GM18498 (cell line): Measurements from ENCODE around the gene EXT2.
A peak's percentile ranks its signal among the peaks of the same experiment; 100 is the strongest.

Source experiments
- ATAC-seq: cut with Tn5 transposase; IDR thresholded peaks from one replicate; pipeline ENCODE4 v1.9.1; 2021; ENCODE audit warnings: mild to moderate bottlenecking, moderate library complexity; ENCODE audit not compliant: unreplicated experiment

EXT2 gene

DNA sequence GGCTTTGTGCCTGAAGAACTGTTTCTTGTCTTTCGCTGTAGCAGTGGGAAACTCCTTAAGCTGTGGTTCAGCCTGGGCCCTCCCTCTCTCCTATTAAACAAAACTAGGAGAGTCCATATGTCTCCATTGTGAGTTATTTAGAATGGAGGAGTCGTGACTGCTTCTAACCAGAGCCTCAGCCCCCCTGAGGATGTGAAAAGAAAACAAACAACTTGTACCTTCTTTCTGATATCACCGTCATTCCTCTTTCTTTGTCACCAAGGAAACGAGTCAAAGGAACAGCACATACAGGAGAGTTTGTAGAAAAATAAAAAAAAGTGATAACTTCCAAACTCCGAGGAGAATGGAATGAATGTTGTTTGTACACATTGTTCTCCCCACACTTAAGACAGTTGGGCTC lies 11.6 kb upstream of the EXT2 start:
- ATAC-seq, result no peak

DNA sequence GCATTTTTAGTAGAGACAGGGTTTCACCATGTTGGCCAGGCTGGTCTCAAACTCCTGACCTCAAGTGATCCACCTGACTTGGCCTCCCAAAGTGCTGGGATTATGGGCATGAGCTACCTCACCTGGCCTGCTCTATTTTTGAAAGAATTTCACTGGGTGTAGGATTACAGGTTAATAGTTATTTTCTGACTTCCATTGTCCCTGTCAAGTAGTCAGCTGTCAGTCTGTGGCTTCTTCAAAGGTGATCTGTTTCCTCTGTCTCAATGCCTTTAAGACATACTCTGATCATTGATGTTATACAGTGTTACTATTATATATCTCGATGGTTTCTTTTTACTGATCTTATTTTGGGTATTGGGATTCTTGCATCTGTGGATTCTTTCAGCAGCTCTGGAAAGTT lies 10.1 kb upstream of the EXT2 start:
- no peak for ATAC-seq

DNA sequence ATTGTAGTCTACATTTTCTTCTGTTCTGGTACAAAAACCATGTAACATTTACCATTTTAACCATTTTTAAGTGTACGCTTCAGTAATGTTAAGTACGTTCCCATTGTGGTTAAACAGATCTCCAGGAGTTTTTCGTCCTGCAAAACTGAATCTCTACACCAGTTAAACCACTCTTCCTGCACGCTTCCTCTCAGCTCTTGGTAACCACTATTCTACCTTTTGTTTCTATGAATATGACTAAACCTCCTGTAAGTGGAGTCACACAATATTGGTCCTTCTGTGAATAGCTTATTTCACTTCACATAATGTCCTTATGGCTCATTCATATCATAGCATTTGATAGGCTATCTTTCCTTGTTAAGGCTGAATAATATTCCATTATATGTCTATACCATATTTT lies 7.1 kb upstream of the EXT2 start:
- ATAC-seq, result no peak

DNA sequence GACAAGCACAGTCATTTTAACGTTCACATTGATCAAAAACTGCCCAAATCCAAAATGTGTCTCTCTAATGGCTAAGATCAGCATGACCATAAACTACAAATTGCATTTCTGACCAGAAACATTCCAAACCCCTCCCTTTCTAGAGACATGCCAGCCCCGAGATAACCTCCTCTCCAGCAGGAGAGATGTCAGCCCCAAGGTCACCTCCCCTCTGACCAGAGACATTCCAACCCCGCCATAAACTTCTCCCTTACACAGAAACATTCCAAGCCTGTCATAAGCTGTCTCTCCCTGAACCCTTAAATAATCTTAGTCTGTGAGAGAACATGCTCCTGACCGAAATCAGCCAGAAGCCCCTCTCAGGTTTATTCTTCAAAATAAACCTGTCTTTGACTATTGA lies 6.6 kb upstream of the EXT2 start:
- no peak for ATAC-seq

DNA sequence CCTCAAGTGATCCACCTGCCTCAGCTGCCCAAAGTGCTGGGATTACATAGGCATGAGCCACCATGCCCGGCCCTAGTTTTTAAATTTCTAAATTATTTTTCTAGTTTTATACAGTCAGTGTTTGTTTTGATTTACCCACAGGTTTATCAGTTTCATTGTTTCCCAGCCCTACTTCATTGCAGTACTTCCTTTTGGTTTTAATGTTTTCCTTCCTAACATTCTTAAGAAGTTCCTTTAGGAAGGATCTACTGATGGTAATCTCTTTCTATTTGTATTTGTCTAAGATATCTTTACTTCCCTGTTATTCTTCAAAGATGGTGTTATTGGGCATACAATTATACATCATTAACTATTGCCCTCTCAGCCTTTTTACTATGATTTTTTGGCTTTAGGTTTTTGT lies 4.9 kb upstream of the EXT2 start:
- no peak for ATAC-seq

DNA sequence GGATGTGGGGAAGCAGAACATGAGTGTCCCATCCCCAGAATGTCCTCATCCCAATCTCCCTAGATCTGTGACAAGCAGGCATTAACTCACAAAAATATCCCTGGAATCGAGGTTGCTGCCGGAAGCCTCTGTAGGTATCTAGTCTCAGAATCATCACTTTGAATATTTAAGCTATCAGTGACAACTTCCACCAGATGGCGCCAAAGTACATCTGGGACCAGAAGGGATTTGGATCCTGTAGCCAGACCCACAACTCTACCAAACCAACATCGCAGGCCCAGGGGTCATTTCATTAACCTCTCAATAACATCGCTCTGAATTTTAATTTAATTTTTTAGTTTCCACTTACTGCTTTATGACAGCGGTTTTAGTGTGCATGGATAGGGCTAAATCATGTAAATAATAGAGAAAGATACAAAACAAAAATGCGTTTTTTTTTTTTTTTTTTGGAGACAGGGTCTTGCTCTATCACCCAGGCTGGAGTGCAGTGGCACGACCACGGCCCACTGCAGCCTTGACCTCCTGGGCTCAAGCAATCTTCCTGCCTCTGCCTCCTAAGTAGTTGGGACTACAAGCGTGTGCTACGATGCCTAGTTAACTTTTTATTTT lies 1.1 kb upstream of the EXT2 start:
- peak; percentile 35 for ATAC-seq

DNA sequence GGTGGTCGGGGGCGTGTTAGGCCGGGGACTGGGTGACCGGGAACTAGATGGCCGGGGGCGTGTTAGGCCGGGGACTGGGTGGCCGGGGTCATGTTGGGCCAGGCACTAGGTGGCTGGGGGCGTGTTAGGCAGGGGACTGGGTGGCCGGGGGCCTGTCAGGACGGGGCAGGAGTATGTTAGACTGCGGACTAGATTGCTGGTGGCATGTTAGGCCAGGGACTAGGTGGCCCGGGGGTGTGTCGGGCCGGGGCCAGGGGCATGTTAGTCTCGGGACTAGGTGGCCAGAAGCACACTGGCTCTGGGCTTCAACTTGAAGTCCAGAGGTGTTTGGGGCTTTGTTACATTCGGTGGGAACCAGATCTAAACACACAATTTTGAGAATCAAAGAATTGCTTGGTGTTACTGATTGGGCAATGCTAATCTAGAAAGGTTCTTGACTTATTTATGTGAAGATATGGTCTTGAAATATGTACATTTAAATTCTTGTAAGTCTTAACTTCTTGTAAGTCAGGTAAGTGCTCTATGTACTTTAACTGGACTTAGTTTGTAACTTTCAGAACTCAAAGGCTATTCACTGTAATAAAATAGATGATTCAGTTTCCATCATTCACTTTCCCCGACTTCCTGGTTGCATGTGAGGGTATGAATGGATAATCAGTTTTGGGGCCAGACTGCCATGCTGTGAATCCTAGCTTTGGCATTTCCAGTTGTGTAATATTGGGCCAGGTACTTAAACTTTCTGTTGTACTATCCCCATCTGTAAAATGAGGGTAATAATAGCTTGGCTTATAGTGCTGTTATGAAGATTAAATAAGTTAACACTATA lies 1.1 kb downstream of the EXT2 start:
- ATAC-seq, result no peak

DNA sequence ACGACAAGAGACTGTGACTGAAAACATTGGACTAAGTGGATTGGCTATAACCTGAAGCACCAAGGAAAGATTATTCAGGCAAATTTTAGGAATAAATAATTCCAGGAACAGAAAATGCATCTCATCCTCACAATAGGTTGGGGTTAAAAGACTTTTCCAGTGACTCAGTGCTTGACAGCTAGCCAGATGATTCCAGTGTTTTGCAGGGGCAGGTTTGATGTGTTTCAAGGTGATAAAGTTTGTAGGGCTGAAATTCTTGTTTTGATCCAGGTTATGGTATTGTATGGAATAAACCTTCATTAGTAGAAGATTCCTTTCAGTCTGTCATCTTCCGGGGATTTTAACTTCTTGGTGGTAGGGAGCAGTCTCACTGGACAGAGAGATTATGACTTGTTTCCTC lies 2.3 kb downstream of the EXT2 start:
- ATAC-seq, result no peak

DNA sequence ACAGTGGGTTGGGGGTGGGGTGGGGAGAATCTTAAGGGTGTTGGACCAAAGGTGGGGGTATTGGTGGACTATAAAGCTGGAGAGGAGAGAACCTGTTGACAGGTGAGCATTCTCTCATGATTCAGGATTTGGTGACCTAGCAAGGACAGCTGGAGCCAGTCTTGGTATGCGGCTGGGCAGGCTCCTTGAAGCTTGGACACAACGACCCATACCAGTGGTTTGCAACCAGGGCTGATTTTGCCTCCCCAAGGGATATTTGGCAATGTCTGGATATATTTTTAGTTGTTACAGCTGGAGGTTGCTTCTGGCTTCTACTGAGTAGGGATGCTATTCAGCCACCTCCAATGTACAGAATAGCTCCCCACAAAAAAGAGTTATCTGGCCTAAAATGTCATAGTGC lies 5.6 kb downstream of the EXT2 start:
- no peak for ATAC-seq

DNA sequence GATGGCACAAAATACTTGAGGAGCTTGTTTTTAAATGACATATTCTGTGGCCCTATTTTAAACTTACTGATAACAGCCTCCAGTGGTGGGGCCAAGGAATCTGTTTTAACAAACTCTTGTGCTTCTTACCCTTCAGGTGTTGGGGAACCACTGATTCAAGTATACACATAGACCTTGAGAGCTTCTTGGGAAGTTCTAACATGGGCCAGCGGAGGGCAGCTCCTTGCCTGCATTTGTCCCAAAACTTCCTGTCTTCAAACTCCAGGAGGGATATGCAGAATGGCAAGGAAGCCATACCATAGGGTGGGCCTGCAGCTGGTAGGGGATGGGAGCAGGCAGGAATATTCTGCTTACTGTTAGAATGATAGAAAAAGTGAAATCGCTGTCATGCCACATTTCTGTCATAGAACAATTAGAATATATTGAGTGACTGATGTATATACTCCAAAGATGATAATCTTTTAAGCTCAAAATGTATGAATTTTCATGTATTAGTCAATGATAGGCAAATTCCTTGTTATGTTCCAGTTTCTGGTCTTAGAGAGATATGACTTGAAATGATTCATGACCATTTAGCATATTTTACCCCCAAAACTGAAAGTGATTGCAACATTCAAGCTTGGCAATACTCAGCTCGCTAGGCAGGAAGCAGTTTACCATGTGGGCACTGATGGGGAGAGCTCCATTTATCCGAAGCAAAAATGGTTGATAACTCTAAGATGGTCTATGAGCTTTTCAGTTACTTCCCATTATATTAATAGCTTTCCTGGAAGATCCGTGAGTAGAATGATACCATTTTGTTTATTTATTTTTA lies 9.2 kb downstream of the EXT2 start:
- ATAC-seq, result no peak

DNA sequence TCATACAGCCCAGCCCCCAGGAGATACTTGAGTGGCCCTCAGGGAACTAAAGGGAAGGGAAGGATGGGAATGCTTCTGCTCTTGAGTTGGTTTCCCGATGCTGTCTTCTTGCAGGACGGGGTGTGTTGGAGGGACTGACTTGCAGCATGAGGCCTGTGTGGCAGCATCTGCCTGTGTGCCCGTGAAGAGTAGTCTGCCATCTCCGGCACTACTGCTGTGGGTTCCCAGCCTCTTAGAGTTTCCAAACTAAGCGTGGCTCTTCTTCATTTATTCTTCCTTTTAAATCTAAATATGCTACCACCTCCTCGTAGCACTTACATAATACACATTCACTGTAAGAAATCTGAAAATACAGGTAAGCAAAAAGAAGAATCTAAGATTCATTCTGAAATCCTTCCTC lies 12.8 kb downstream of the EXT2 start:
- ATAC-seq, result no peak

DNA sequence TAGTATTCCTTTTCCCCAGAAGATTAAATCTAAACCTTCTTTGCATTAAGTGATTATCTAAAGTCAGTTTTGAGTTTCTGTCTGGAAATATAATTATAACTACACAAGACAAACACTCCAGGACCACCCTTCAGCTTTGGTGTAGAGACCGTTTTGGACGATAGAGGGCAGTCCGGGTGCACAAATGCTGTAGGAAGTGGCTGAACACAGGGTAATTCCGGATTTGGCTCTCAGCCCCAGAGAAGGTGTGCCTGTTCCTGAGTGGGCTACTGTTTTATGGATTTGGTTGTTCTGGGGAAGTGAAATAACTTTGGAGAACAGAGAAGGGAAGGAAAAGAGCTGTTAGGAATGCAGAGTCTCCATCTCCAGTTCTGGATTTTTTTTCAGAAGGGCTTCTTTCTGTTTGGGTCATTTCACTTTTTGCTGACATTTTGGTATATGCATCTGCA lies 14.8 kb downstream of the EXT2 start:
- peak; percentile 90 for ATAC-seq

DNA sequence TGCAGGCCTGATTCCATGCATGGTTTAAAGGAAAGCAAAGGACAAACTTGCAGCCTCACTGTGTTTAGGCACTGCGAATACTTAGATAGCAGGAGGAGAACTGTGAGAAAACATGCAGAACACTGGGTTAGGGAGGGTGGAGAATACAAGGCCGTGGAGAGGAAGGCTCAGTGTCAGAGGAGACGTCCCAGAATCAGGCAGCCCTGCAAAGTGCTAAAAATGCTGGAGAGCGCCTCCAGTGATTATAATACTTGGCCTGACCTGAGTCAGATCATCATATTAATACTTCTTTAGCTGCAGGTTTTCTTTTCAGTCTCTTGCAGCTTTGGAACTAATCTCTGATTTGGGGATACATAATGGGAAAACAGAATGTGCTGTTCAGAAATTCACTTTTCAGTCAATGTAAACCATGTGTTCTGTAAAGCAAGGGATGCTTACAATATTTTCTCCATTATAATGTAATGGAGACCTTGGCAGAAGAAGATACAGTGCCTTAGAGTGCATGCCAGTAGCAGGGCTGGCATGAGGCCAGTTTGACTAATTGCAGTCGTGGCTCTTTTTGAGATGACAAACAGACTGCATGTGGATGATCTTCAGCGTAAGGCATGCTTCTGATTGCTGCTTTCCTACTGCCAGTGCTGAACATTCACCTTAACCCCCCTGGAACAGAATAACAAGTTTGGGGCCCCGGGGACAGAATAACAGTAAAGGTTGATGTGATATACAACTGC lies 16.8 kb downstream of the EXT2 start:
- ATAC-seq, result no peak

DNA sequence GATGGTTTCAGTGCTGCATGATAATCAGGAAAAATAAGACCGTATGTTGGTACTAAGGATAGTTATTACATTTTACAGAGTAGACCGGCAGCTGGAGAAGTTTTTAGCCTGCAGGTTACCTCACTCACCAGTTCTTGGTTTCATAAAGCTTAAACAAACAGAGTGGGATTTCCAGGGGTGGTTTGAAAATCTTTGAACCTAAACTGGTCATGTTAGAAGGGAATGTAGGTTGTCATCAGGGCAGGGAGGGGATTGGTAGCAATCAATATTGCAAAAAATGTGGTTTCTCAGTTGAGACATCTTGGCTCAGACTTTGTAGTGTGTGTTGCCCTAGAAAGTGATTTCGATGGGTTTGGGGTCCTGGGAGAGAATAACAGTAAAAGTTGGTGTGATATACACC lies 17.5 kb downstream of the EXT2 start:
- ATAC-seq, result no peak

DNA sequence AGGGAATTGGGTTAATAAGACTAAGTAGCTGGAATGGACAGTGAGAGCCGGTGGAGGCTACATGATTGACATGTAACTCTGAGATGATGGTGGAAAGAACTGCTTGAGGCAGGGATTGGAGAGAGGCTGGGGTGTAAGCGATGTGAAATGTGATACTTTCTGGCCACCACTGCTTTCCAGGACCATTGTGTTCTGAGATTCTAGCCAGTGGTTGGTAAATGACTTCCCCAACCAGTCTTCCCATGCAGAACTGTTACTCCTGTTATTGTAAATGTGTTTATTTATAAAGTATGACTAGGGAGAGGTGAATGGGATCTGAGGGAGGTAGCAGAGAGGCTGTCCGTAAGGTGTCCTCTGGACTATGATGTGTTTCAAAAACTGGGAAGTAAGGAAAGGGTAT lies 18.1 kb downstream of the EXT2 start:
- ATAC-seq, result no peak

DNA sequence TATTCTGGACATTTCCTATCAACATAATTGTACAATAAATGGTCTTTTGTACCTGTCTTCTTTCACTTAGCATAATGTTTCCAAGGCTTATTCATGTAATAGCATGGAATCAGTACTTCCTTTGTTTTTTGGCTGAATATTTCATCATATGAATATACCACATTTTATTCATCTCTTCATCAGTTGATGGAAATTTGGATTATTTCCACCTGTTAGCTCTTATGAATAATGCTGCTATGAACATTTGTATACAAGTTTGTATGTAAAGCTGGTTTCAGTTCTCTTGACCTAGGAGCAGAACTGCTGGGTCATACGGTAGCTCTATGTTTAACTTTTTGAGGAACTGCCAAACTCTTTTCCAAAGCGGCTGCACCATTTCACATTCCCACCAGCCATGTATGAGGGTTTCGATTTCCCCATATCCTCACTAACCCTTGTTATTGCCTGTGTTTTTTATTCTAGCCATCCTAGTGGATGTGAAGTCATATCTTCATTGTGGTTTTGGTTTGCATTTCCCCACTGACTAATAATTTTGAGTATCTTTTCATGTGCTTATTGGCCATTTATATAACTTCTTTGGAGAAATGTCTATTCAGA lies 20.9 kb downstream of the EXT2 start:
- no peak for ATAC-seq

DNA sequence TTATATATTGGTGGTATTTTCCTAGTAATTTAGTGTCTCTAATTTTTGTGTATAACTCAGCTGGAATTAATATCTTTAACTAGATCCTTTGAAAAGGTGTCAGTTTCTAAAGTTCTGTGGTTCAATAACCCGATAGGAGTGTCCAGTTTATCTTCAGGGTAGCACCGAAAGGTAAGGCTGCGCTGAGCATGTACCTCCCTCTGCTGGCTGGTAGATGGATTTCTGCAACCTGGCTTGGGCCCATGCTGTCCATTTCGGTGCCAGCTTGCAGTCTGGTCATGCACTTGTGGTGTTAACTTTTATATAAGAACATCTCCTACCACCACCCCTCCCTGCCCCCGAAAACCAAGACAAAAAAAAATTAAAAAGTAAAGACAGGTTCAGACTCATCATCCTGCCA lies 24.7 kb downstream of the EXT2 start:
- no peak for ATAC-seq

DNA sequence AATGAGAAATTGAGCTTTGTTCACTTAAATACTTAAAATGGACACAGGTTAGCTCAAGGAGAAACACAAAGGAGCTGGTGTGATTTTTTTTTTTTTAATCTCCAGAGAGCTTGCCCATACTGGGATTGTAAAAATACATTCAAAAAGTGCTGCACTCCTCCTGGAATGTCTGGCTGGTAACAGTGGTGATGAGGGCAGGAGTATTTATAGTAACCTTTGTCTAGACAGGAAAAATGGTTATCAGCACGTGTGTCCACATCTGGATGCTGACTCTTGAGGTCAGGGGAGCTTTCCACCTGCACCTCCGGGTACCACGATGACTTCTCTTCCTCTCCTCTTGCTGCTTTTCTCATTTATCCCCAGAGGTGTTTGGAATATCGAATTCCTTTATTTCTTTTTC lies 30.1 kb downstream of the EXT2 start:
- ATAC-seq, result no peak

DNA sequence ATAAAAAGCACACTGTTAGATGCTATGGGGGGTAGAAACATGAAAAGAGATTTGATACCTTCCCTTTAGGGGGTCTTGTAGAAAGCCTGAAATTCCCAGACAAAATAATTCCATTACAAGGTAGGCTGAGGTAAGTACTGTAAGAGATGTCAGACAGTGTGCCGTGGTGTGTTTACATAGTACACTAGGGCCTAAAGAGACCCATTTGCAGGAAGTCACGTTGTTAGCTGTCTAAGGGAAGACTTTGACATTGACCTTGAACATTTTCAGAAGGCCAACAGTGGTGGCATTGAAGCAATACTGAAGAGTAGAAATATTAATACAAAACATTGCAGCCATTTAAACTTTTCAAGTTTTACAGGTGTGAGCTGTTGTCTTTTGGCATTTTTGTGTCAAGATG lies 30.8 kb downstream of the EXT2 start:
- no peak for ATAC-seq

DNA sequence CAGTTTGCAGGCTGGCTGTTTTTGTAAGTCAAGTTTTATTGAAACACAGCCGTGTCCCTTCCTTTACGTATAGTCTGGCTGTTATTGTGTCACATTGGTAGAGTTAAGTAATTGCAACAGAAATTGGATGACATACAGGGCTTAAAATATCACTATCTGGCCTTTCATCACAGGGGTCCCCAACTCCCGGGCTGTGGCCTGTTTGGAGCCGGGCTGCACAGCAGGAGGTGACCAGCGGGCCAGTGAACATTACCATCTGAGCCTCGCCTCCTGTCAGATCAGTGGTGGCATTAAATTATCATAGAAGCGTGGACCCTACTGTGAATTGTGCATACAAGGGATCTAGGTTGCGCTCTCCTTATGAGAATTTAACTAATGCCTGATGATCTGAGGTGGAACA lies 31.7 kb downstream of the EXT2 start:
- ATAC-seq, result no peak

DNA sequence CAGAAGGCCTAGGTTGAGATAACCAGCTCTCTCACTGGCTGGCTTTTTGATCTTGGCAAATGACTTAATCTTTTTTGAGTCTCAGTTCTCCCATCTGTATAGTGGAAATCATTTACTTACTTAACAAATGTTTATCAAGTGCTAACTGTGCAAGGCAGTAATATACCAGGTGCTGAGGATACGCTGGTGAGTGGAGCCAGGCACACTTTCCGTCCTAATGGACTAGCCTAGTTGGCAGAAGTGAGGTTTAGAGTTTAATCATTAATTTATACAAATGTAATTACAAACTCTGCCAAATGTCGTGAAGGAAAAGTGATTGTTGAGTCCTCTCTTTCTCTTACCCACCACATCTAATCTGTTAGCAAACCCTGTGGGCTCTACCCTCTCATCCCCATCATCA lies 33.3 kb downstream of the EXT2 start:
- ATAC-seq, result no peak
